SK-N-SH (cell line): Measurements from ENCODE around the gene ZBTB33. TPM values are rescaled to one million over a fixed set of nuclear protein-coding genes. Genes with fewer than 3 reads are reported as not detected.

ENCODE experiments used
- CTCF ChIA-PET: fragments of 300-600, 350-600 bp; formaldehyde crosslinking; extraction: SDS; loops from one replicate; lab custom pipeline; 2021; lab: Yijun Ruan, JAX
- POLR2A ChIA-PET: fragments of 350-600 bp; sonication (Branson Sonifier 250); formaldehyde crosslinking; extraction: SDS; loops from one replicate; lab custom pipeline; 2020; ENCODE audit warnings: antibody characterized with exemption, inconsistent platforms; lab: Yijun Ruan, JAX
- DNase-seq: peaks from one replicate; pipeline ENCODE4 v3.0.0; 2012
- H2AFZ ChIP-seq: fragments of 200-600 bp; sonication (generic); 2 replicates; pipeline ENCODE4 v1.8.1; 2016; ENCODE audit warnings: antibody characterized with exemption, mild to moderate bottlenecking, low read depth
- H3F3A ChIP-seq: fragments of 200-600 bp; sonication (generic); replicated peaks from 2 replicates; pipeline ENCODE3; 2016; ENCODE audit warnings: antibody characterized with exemption, mild to moderate bottlenecking; ENCODE audit not compliant: insufficient read depth
- H3K27ac ChIP-seq, 2 experiments: fragments of 200-500 bp in 1 of 2; fragments of 200-600 bp in 1 of 2; sonication (Bioruptor generic) in 1 of 2; sonication (generic), shearing (Covaris generic) in 1 of 2; 2 replicates each; pipeline versions ENCODE4 v1.5.1 to v1.6.1; 2014 to 2016; ENCODE audit warnings: low read depth in 2 of 2, inconsistent platforms in 1 of 2, low read length in 1 of 2, mild to moderate bottlenecking in 1 of 2, mixed read lengths in 1 of 2
- H3K27me3 ChIP-seq: fragments of 200-600 bp; sonication (generic), shearing (Covaris generic); 2 replicates; pipeline ENCODE4 v1.6.1; 2016; ENCODE audit warnings: mixed run types; ENCODE audit not compliant: insufficient read depth
- H3K36me3 ChIP-seq, 2 experiments: fragments of 200-500 bp in 1 of 2; fragments of 200-600 bp in 1 of 2; sonication (Bioruptor generic) in 1 of 2; sonication (generic) in 1 of 2; replicated peaks in 1 of 2; 2 replicates each; pipeline versions ENCODE3 to v1.5.1; 2014 to 2016; ENCODE audit warnings: low read length in 1 of 2, mild to moderate bottlenecking in 1 of 2; ENCODE audit not compliant: insufficient read depth in 2 of 2, control insufficient read depth in 1 of 2
- H3K4me1 ChIP-seq, 2 experiments: fragments of 200-500 bp in 1 of 2; fragments of 200-600 bp in 1 of 2; sonication (Bioruptor generic) in 1 of 2; sonication (generic), shearing (Covaris generic) in 1 of 2; 2 replicates each; pipeline versions ENCODE4 v1.5.1 to v1.6.1; 2014 to 2016; ENCODE audit warnings: low read depth in 1 of 2, low read length in 1 of 2, mixed run types in 1 of 2; ENCODE audit not compliant: insufficient read depth in 2 of 2, control insufficient read depth in 1 of 2
- H3K4me2 ChIP-seq: fragments of 200-600 bp; sonication (generic), shearing (Covaris generic); 2 replicates; pipeline ENCODE4 v1.6.1; 2017; ENCODE audit warnings: mixed run types
- H3K4me3 ChIP-seq, 2 experiments: fragments of 200-500 bp in 1 of 2; fragments of 200-600 bp in 1 of 2; sonication (Bioruptor generic) in 1 of 2; sonication (generic), shearing (Covaris generic) in 1 of 2; 2 replicates each; pipeline versions ENCODE4 v1.5.1 to v1.8.1; 2014 to 2016; ENCODE audit warnings: low read depth in 2 of 2, inconsistent platforms in 1 of 2, low read length in 1 of 2, mild to moderate bottlenecking in 1 of 2, mixed read lengths in 1 of 2, moderate library complexity in 1 of 2
- H3K79me2 ChIP-seq: fragments of 200-600 bp; sonication (generic); 2 replicates; pipeline ENCODE4 v1.8.1; 2017; ENCODE audit warnings: mild to moderate bottlenecking; ENCODE audit not compliant: insufficient read depth
- H3K9ac ChIP-seq: fragments of 200-600 bp; sonication (generic); 2 replicates; pipeline ENCODE4 v1.6.1; 2017; ENCODE audit warnings: mixed run types
- H3K9me2 ChIP-seq: fragments of 200-600 bp; sonication (generic); 2 replicates; pipeline ENCODE4 v1.6.1; 2017; ENCODE audit warnings: mixed run types
- H3K9me3 ChIP-seq: fragments of 200-600 bp; sonication (generic); 2 replicates; pipeline ENCODE4 v1.6.1; 2017; ENCODE audit warnings: mixed run types, mild to moderate bottlenecking, moderate library complexity
- H4K20me1 ChIP-seq: fragments of 200-600 bp; sonication (generic); 2 replicates; pipeline ENCODE4 v1.6.1; 2017; ENCODE audit warnings: mild to moderate bottlenecking, mixed run types; ENCODE audit not compliant: insufficient read depth
- CHD2 ChIP-seq: fragments of 150-350 bp; IDR thresholded peaks from 2 replicates; pipeline ENCODE4 v1.6.1; 2018; ENCODE audit warnings: low read length; ENCODE audit not compliant: partially characterized antibody
- CTCF ChIP-seq: fragments of 200-600 bp; sonication (generic); IDR thresholded peaks from 2 replicates; pipeline ENCODE4 v1.6.1; 2017; ENCODE audit warnings: antibody characterized with exemption, mild to moderate bottlenecking, moderate library complexity
- ELF1 ChIP-seq: IDR thresholded peaks from 2 replicates; pipeline ENCODE4 v1.4.0; 2012
- EP300 ChIP-seq, 2 experiments: IDR thresholded peaks; 2 replicates each; pipeline versions ENCODE4 v1.4.0 to v1.6.1; 2012; ENCODE audit warnings: borderline replicate concordance in 1 of 2, low read depth in 1 of 2, low read length in 1 of 2
- EZH2phosphoT487 ChIP-seq: fragments of 200-600 bp; sonication (generic); IDR thresholded peaks from 2 replicates; pipeline ENCODE4 v1.6.1; 2017; ENCODE audit warnings: low read depth, mixed run types, mild to moderate bottlenecking, antibody characterized with exemption, moderate library complexity, borderline replicate concordance
- GABPA ChIP-seq: IDR thresholded peaks from 2 replicates; pipeline ENCODE4 v1.4.0; 2012; ENCODE audit warnings: low read depth, mild to moderate bottlenecking
- MAX ChIP-seq: IDR thresholded peaks from 2 replicates; pipeline ENCODE4 v1.4.0; 2012; ENCODE audit warnings: low read depth
- MXI1 ChIP-seq: IDR thresholded peaks from 2 replicates; pipeline ENCODE4 v1.6.1; 2012; ENCODE audit warnings: mild to moderate bottlenecking, low read depth, low read length, improper control_type of control experiment
- PBX3 ChIP-seq: IDR thresholded peaks from 2 replicates; pipeline ENCODE4; 2012
- RAD21 ChIP-seq: IDR thresholded peaks from 2 replicates; pipeline ENCODE4 v1.6.1; 2012; ENCODE audit warnings: mild to moderate bottlenecking, low read length
- RCOR1 ChIP-seq: fragments of 150-350 bp; IDR thresholded peaks from 2 replicates; pipeline ENCODE4 v1.6.1; 2017; ENCODE audit warnings: antibody characterized with exemption, low read length
- REST ChIP-seq: IDR thresholded peaks from 2 replicates; pipeline ENCODE4 v1.6.1; 2012; ENCODE audit warnings: mild to moderate bottlenecking, low read depth, low read length, moderate library complexity
- RFX5 ChIP-seq: IDR thresholded peaks from 2 replicates; pipeline ENCODE4 v1.6.1; 2012; ENCODE audit warnings: mild to moderate bottlenecking, improper control_type of control experiment, low read length
- RXRA ChIP-seq: IDR thresholded peaks from 2 replicates; pipeline ENCODE4 v1.4.0; 2012; ENCODE audit warnings: low read depth, mild to moderate bottlenecking, borderline replicate concordance
- USF1 ChIP-seq: IDR thresholded peaks from 2 replicates; pipeline ENCODE4 v1.4.0; 2012; ENCODE audit warnings: low read depth, borderline replicate concordance
- USF2 ChIP-seq: fragments of 150-350 bp; IDR thresholded peaks from 2 replicates; pipeline ENCODE4 v1.6.1; 2017; ENCODE audit warnings: antibody characterized with exemption, low read length, low read depth, borderline replicate concordance
- YY1 ChIP-seq: IDR thresholded peaks from 2 replicates; pipeline ENCODE4 v1.4.0; 2012; ENCODE audit warnings: low read depth, mild to moderate bottlenecking
- WGBS: methylation state at CpG from one replicate; pipeline ENCODE4 v1.1.6; 2017; ENCODE audit warnings: low lambda C conversion rate; 5-methylcytosine and 5-hydroxymethylcytosine counted together
- polyA plus RNA-seq, 3 experiments: library from polyadenylated mRNA; depleted of rRNA; stranded (reverse); fragments of >200 nt; gene quantifications; 2 replicates each; pipeline ENCODE4 v1.2.3, GENCODE V29; 2012

Gene ZBTB33
- polyA plus RNA-seq, 1 of the 3 experiments (the other 2 are of a cell fraction): 1.2 TPM

GRCh38 chrX:120223374-120223773 lies 27.2 kb upstream of the ZBTB33 start:
- CTCF ChIA-PET: interaction anchor here (3.7 kb wide), 1 partner anchor 10 kb away, joined by 33 read pairs; no protein-coding TSS in a partner anchor

More at GRCh38 chrX:120223374-120223773, 27.2 kb upstream of the ZBTB33 start:
- no peaks in the 10 kb centered on the region for H3K9me3 ChIP-seq
- no peak for DNase-seq
- TF ChIP-seq USF1 (no peak), RCOR1 (no peak), EZH2phosphoT487 (no peak), YY1 (no peak), PBX3 (no peak), CHD2 (no peak), USF2 (no peak), MXI1 (no peak), RXRA (no peak), RFX5 (no peak), MAX (no peak), ELF1 (no peak), EP300 (IDR thresholded peaks at IDR 0.05; ENCODE audit: borderline replicate concordance in 1 of 2, low read depth in 1 of 2, low read length in 1 of 2) (no peak), GABPA (no peak), RAD21 (no peak), REST (no peak), CTCF (no peak)
- TF ChIP-seq, all 33 proteins: peak for 0
- WGBS: 44% methylated on average over 3 of the region's 8 CpGs
- Histone ChIP-seq H3K9ac (no peak overlapping the region), H3K79me2 (no peaks in the 10 kb centered on the region), H3K9me2 (no peaks in the 10 kb centered on the region), H3F3A (no peaks in the 10 kb centered on the region), H3K27ac (no peak overlapping the region), H3K36me3 (no peaks in the 10 kb centered on the region), H3K4me2 (no peak overlapping the region), H3K27me3 (peaks cover 5% of the 10 kb centered on the region; the same call in 1 of the 2 replicates), H2AFZ (no peak overlapping the region), H4K20me1 (no peaks in the 10 kb centered on the region), H3K4me3 (no peak overlapping the region), H3K4me1 (no peaks in the 10 kb centered on the region)
- POLR2A ChIA-PET: no interaction called here
